ENCODE data around the gene DNAJC15.

The DNAJC15 gene

DNA sequence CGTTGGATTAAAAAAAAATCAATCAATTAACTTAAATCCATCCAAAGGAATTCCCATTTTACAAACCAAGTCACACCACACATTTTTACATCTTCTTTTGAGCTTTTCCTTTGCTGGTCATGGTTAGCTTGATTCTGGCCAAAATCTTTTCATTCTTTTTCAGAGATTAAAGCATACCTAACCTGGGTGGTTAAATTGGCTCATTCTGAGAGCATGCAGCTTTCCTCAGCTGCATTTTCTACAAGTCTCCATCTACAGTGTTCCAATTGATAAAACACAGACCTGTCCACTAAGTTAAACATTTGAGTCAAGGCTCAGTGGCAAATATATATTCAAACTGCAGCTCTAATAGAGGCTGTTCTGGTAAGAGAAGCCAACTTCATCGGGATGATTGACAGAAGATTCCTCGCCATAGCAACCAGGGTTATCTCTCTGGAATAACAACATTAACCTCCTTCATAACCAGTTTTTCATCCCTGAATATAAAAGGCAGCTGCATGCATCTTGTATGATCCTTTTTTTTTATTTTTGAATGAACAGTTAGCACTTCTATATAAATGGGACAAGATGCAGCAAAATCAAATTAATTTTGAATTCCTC is 106.2 kb downstream of the DNAJC15 start:
- DNase-seq, result no peak

DNA sequence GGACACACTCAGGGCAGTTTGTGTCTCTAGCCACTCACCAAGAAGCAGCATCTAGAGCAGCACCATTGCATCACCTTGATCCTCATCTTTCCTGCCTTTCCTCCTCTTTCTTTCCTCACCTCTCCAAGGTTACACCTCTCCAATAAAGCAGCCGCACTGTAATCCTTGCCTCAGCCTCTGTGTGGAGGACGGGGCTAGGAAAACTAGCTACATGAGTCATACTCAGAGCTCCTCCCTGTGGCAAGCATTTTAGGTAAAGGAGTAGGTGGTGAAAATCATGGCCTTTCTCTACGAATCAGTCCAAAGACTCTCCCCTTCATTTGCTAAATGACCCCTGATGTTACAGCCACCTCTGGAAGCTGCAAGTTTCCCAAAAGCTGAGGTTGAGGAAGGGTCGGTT is 108.9 kb downstream of the DNAJC15 start:
- DNase-seq, result no peak

DNA sequence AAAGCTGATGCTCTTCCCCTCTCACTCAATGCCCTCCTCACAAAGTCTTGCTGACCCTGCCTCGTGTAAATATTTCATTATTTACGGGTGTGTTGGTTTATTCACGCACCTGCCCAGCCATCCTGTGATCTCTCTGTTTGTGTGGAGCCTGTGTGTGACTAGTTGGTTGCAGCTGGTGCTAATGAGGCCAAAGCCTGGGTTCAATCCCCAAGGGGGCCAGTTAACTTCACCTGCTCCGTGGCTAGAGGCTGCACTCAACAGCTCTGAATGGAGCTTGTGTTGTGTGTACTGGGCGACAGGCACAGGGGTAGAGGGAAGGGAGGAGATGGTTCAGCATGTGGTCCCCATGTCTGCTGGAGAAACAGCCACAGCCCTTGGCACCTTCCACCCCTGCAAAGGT is 109.5 kb downstream of the DNAJC15 start:
- no peak for DNase-seq

DNA sequence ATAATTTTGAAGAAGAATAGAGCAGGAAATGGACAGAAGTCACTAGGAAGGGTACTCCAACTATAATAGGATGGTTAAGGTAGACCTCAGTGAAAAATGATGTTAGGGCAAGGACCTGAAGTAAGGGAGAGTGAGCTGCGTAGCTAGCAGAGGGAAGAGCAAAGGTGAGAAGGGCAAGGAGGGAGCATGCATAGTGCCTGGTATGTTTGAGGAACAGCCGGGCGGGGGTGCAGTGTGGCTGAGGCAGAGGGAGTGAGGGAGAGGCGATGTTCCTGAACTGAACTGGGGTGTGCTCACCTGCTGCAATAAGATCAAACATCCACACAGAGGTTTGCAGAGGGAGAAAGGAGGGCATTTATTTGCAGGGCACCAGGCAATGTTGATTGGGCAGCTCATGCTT is 110.4 kb downstream of the DNAJC15 start:
- DNase-seq, result no peak

DNA sequence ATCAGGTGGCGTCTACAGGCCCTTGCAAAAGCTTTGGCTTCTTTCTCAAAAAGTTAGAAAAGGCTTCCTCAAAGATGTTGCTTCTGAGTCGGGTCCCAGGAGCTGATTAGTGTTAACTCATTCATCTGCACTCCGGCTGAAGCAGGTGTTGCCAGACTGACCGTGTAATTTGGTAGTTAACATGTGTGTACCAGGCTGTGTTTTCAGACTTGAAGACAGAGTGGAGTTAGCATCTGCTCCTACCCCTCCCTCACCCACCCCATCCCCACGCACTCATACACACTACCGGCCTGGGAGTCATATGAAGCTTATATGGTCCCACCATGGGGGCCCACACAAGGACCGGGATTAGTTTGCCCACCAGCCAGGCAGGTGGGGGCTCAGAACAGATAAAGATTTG is 111.5 kb downstream of the DNAJC15 start:
- DNase-seq, result no peak

DNA sequence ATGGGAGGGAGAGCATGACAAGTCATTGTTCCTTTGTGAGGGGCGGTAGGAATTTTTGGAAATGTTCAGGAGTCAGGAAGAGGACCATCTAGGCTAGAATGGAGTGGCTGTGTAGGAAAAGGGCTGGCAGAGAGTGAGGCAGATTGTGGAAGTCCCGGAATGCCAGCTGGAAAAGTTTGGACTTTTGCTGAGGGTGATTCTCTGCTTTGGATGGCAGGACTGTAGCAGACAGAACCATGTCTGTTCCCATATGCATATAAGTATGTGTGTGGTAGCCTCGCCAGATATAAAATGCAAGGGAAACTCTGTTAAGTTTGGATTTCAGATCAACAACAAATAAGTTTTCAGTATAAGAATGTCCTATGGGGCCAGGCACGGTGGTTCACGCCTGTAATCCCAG is 112.1 kb downstream of the DNAJC15 start:
- DNase-seq, result no peak

DNA sequence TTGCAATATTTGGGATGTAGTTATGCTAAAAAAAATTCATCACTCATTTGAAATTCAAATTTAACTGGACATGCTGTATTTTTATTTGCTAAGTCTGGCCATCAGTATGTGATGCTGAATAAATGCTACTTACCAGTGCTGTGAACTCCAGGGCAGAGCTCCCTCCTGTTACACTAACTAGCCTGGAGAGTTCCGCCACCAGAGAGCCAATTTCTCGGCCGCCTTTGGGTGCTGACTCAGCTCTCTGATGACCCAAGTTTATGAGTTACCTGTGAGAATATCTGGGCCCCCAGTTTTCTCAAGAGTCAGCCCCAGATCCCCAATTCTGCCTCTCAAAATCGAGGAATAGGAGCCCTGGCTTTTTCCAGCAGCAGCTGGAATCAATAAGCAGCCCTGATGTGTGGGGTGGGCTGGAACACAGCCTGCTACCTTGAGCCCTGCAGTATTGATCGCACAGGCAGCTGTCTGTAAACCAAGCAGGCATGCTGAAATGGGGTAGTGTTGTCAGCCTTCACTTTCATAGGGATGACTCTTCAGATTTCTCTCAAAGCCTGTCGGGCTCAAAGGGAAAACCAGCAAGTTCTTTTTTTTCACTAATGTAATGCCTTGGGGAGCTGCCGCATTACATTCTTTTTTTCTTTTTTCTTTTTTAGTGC is 113.7 kb downstream of the DNAJC15 start:
- no peak for DNase-seq

DNA sequence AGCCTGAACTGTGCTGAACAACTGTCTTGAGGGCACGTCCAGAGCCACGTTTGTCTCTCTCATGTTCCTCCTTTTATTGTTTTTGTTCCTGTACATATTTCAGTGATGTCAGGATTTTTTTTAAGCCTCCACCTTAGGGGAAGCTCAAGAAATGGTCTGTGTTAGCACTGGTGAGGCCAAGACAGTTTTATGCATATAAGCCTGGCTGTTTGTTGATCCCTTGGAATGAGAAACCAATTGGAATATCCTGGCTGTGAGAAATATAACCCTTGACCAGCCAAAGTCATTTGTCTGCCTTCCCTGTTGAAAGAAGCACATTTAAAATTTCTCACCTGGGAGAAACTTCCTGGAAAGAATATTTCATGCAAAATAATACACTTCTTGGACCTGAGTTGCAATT is 115.8 kb downstream of the DNAJC15 start:
- no peak for DNase-seq

DNA sequence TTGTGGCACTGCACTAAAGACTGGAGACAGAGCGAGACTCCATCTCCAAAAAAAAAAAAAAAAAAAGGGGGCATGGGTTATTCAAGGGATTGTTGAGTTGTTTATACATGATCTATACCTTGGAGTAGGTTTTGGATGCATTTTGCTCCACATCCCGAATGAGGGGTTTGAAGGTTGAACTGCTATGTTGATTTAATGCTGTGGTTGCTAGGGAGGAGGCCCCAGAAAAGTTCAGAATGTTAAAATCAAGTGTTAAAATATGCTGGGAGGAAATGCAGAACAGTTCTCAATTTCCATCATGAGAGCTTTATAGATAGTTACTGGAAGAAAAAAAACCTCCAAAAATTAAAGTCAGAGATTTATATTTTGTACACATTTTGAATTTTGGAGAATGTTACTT is 116.5 kb downstream of the DNAJC15 start:
- DNase-seq, result no peak

DNA sequence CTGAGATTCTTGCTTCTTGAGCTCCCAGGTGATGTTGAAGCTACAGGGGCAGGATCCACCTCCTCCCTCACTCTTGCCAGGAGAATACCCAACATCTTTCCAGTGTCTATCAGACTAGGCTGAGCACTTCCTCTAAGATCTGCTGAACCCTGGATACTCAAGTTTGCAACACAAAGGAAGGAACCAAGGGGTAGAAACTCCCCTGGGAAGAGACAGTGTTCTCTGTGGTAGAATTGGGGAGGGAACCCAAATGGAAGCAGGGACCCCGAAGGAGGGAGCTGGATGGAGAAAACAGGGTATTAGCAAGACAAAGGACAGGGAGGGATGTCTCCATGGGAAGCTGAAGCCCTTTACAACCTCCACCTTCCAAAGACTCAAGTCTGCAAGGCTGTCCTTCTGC is 117.6 kb downstream of the DNAJC15 start:
- DNase-seq, result no peak

DNA sequence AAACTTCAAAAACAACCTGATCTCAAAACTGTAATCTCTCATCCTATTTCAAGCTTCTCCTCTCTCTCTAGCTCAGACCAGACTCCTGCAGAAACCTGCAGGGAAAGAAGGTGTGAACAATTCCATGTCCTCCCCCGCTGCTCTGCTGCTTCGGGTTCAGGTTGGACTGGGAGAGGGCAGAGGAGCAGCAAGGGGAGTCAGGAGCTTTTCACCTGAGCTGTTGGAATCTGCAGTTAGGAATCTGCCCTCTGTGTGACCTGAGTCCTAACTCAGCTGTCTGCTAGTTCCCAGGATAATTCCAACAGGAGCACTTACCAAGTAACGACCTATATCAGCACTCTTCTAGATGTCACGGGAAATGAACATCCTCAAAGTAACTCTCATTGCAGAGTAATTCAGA is 118.3 kb downstream of the DNAJC15 start:
- no peak for DNase-seq

DNA sequence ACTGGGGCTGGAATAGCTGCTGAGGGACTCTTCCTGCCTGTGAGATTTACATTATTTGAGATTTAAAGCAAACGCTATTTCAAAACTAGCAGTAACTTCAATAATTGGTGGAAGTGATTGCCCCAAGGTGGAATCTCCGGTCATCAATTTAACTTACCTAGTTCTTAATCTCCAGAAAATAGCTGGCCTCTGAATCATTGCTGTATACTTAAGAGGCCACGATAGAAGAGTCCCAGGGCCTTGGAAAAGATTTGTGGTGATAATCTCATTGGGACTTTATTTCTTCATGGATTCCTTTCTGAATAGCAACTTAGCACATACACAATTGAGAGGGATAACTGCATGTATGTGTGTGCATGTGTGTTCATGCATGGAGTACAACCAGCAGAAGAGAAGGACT is 120.2 kb downstream of the DNAJC15 start:
- DNase-seq, result no peak

DNA sequence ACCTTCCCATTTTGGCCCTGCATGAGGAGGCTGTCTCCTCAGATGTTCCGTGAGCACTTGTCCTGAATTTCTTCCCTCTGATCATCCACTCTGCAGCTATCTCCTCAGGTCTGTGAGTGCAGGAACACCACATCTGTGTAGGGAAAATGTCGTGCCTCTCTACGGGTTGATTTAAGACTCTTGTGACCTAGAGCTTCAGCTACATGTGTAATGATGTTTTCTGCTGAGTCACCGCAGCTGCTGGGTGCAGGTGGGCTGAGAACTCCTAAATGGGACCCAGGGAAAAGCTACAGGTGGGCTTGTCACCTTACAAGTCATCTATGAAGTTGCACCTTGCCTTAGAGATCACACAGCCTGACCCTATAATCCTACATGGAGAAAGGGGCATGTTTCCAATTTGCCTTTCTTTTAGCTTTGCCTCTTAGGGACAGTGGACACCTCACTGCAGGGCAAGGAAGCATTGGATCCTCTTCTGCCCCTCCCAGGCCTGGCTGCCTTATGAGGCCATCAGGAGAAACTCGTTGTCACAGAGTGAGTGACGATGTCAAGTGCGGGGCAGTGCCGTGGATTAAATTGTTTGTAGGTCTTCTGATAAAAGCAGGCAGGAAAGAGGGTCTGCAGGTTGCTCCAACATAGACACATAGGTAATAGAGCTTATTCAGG is 122.3 kb downstream of the DNAJC15 start:
- no peak for DNase-seq

DNA sequence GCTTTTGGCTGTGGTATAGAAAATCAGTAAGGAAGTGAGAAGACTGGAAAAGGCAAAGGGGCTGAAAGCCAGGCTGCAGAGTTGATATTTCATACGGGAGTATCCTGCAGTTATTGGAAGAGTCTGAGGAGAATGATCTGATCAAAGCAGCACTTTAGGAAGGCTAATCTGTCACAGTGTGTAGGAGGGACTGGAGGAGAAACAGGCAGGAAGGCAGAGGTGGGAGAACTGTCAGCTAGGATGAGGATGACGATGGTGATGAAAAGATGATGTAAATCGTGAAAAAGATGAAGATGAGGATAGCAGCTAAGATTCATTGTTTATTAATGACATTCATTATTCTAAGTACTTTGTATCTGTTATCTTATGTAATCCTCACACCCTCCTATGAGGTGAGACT is 123.0 kb downstream of the DNAJC15 start:
- no peak for DNase-seq

DNA sequence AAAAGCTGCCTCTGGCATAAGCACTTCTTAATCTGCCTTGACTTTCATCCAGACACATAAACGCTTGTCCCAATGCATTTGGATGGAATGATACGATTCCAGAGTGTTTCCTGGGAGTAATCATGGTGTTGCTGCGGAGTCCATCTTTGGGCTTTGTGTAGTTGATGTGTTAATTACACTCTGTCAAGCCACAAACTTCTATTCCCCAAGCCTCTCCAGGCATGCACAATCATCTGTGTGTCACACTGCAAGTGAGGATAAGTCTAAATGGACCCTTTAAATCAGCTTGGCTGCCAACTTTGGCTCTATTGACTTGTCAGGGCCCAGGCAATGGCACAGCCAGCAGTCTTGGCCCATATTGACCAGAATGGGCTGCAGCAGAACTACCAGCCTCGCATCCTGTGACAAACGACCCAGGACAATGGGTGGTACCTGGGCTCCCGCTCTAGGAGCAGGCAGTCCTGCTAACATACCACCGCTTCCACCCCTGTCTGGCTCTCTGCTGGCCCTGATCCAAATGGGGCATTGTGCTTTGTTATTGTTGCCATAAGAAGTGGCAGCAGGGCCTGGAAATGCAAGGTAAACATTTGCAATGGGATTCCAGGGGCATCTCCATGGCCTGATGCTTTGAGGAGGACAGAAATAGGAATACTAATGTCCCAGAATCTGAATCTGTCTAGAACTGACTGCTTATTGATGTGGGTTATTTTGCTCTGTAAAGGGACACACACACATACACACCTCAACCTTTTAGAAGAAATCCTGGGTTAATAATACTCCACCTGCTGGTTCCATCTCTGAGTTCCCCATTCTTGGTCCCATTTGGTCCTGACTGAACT is 127.2 kb downstream of the DNAJC15 start:
- DNase-seq, result no peak

DNA sequence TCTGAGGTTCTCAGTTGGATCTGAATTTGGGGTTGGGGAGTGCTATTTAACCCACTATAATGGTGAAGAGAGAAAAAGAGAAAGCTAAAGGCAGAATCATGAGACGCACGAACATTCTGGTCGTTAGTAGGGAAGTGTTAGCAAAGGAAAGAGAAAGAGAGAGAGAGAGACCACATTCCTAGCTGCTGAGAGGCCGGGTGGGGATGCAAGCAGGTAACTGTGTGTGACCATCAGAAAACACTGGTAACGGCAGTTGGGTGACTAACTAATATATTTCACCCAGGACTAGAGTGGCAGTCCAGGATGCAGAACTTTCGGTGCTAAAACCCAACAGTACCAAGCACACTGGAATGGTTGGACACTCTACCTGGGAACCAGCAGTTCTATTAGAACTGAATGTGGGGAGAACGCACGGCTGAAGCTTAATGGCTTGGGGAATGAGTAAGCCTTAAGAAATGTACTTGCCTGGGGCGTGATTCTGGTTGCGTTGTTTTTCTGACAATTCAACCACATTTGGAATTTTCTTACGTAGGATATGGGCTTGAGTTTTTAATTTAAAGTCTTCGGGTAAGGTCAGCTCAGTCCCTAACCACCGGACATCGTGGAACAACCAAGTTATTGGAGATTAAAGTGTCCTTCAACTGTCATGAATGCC is 130.2 kb downstream of the DNAJC15 start:
- DNase-seq, result no peak

DNA sequence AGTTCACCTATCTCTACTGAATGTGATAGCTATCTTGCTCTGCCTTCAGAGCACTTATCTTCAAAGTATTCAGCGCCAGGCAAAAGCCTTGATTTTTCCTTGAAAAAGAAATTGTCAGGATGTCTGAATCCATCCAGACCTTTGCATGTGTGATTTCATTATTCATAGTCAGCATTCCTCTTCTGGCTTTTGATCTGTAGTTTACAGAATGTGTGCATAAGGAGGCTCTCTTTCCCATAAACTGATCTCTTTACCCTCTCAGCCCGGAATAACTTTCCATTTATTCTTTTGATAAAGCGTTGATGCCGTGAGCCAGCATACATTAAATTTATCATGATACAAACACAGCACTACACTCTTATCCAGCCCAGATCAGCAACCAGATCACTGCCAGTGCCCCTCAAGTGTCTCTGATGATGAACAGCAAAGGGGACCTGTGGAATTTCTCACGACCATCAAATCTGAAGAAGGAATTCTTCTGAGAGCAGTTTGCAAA is 130.8 kb downstream of the DNAJC15 start:
- no peak for DNase-seq

DNA sequence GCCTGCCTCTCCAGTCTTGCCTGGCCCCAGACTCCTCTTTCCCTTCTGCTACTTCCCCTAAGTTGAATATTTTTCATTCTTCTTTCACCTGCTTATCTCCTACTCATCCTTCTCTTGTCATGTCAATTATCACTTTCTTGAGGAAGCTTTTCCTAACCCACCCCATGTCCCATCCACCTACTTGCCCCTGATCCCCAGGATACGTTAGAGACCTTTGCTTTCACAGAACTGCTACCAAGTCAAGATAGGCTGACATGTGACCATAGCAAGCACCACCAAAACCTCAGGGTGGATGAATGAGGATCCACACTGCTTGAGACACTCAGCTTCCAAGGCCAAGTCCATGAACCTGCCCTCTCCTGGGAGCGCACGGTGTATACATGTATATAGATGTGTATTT is 131.5 kb downstream of the DNAJC15 start:
- DNase-seq, result no peak

DNA sequence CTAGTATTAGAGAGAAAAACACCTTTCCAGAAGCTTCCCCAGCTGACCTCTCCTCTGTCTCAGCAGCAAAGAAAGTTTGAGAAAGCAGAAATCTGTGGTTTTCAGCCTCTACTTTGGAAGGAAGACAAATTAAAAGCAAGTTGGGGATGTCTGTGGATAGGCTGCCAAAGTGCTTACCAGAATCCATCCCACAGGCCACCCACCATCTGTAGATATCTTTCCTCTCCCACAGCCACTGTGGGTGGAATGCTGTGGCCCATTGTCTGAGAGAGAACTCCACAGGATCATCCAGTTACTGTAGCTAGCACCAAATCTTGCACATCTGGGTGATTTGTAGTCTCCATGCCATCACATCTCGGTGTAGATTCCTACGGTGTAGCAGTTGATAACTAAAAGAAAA is 133.5 kb downstream of the DNAJC15 start:
- DNase-seq, result no peak

DNA sequence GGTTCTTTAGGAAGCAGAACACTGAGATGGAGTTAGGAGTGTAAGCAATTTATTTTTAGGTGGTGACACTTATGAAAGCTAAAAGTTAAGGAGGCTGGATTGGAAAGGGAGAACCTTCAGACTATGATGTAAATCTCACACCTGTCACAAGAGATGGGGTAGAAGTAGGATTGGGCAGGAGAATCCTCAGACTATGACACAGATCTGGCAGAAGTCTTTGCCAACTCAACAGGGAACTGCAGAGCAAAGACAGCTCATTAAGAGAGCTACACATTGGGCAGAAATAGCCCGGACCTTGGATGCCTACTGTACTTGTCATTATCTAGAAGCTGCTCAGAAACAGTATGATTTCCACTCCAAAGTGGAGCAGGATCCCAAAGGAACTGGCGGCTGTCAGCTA is 134.4 kb downstream of the DNAJC15 start:
- no peak for DNase-seq

DNA sequence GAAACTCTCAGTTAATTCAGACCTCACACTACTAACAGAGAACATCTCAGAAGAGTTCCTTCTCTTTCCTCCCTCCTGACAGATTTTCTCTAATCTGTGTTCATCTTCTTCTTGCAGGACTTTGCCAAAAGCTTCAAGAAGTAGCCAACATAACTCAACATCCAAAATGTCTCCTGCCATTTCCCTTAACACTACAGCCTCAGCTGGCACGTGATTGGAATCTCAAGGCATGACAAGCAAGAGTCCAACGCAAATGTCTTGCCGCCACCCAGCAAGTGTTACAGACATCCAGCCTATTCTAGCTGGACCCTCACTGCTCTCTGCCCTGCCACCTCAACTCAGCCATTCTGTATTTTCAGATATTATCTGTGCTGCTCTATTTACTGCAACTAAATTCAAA is 135.1 kb downstream of the DNAJC15 start:
- no peak for DNase-seq

DNA sequence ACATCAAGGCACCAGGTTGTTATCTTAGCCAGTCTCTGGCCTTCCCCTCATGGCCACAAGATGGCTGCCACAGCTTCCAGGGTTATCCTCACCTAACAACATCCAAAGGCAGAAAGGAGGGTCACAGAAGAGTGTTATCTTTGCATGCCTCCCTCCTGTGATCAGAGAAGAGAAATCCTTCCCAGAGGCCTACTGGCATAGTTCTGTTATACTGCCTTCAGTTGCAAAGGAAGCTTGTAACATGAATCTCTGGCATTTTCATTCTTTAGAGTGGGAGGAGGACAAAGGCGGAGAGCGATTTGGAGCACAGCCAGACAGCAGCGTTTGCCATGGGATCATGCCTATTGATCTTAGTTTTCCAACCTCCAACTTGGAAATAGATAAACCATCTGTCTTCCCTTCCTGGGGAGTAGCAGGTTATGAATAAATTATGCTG is 135.7 kb downstream of the DNAJC15 start:
- no peak for DNase-seq

Measured in activated CD8-positive, alpha-beta memory T cell treated with anti-CD3 and anti-CD28 coated beads, Interleukin-2, amount 50 U/mL, for 48 hours (primary cell).